WTC11 (cell line): ENCODE results near the gene ATP6V0B. TPM values are rescaled to one million over a fixed set of nuclear protein-coding genes. Genes with fewer than 3 reads are reported as not detected.

Source experiments
- ATAC-seq: fragments of 200-7000 bp; cut with Tn5 transposase; 2 replicates; pipeline ENCODE4 v1.10.0; 2021; ENCODE audit warnings: mild to moderate bottlenecking, moderate library complexity
- CTCF ChIA-PET: fragments of 300-600 bp; sonication (Branson Sonifier 250); formaldehyde crosslinking; loops from one replicate; lab custom pipeline; 2021; ENCODE audit warnings: antibody characterized with exemption; lab: Charles Lee
- POLR2A ChIA-PET: fragments of 350-600 bp; sonication (Branson Sonifier 250); formaldehyde crosslinking; loops from one replicate; lab custom pipeline; 2021; ENCODE audit warnings: antibody characterized with exemption; lab: Charles Lee
- DNase-seq: peaks from one replicate; pipeline ENCODE4 v3.0.0; 2021; ENCODE audit warnings: low spot score
- H3K27ac Mint-ChIP-seq: 2 replicates; pipeline ENCODE4 v1.8.0; 2021; ENCODE audit warnings: mixed read lengths
- H3K27me3 Mint-ChIP-seq: 2 replicates; pipeline ENCODE4 v1.8.0; 2021; ENCODE audit warnings: low read depth, mild to moderate bottlenecking, moderate library complexity, mixed read lengths
- H3K36me3 Mint-ChIP-seq: 2 replicates; pipeline ENCODE4 v1.8.0; 2021; ENCODE audit warnings: mixed read lengths
- H3K4me1 Mint-ChIP-seq: 2 replicates; pipeline ENCODE4 v1.8.0; 2022; ENCODE audit warnings: mixed read lengths
- H3K4me3 Mint-ChIP-seq: 2 replicates; pipeline ENCODE4 v1.8.0; 2021; ENCODE audit warnings: mild to moderate bottlenecking, moderate library complexity, mixed read lengths
- H3K9me3 Mint-ChIP-seq: 2 replicates; pipeline ENCODE4 v1.8.0; 2021; ENCODE audit warnings: mixed read lengths
- ATF1 ChIP-seq: sonication (generic); formaldehyde crosslinking; IDR thresholded peaks from 2 replicates; pipeline ENCODE4 v1.8.1; 2023; ENCODE audit warnings: mild to moderate bottlenecking, moderate library complexity, missing genetic modification reagents
- E2F4 ChIP-seq: sonication (generic); formaldehyde crosslinking; IDR thresholded peaks from 2 replicates; pipeline ENCODE4 v1.8.1; 2022; ENCODE audit warnings: low read depth, mild to moderate bottlenecking, moderate library complexity, missing genetic modification reagents, borderline replicate concordance
- FOXJ3 ChIP-seq: sonication (generic); formaldehyde crosslinking; IDR thresholded peaks from 2 replicates; pipeline ENCODE4 v1.9.0; 2021; ENCODE audit warnings: missing genetic modification reagents, mild to moderate bottlenecking, borderline replicate concordance
- HMGA2 ChIP-seq: fragments of 250-450 bp; sonication (Bioruptor Pico); IDR thresholded peaks from 2 replicates; pipeline ENCODE4 v1.4.0; 2021; ENCODE audit warnings: mild to moderate bottlenecking, moderate library complexity
- NR1H2 ChIP-seq: sonication (generic); formaldehyde crosslinking; IDR thresholded peaks from 2 replicates; pipeline ENCODE4 v1.9.0; 2021; ENCODE audit warnings: mild to moderate bottlenecking, moderate library complexity, missing genetic modification reagents
- PRDM15 ChIP-seq: sonication (generic); formaldehyde crosslinking; IDR thresholded peaks from 2 replicates; pipeline ENCODE4 v1.8.0; 2022; ENCODE audit warnings: missing genetic modification reagents
- SMAD4 ChIP-seq: sonication (generic); formaldehyde crosslinking; IDR thresholded peaks from 2 replicates; pipeline ENCODE4 v1.8.0; 2022; ENCODE audit warnings: mild to moderate bottlenecking, missing genetic modification reagents
- ZNF121 ChIP-seq: sonication (generic); formaldehyde crosslinking; IDR thresholded peaks from 2 replicates; pipeline ENCODE4 v1.8.0; 2023; ENCODE audit warnings: missing genetic modification reagents
- total RNA-seq: library from RNA; stranded (reverse); gene quantifications from 3 replicates; pipeline ENCODE4 v1.2.3, GENCODE V29; 2021
- TF ChIP-seq, protein P1 (sequence below): fragments of 250-450 bp; sonication (Bioruptor Pico); IDR thresholded peaks from 2 replicates; pipeline ENCODE4 v1.9.0; 2021; ENCODE audit warnings: mild to moderate bottlenecking, borderline replicate concordance
- TF ChIP-seq, protein P2 (sequence below): fragments of 250-450 bp; sonication (Bioruptor Pico); IDR thresholded peaks from 2 replicates; pipeline ENCODE4 v1.8.0; 2021; ENCODE audit warnings: mild to moderate bottlenecking
- TF ChIP-seq, protein P3 (sequence below): sonication (generic); formaldehyde crosslinking; IDR thresholded peaks from 2 replicates; pipeline ENCODE4 v1.8.1; 2023; ENCODE audit warnings: mild to moderate bottlenecking, missing genetic modification reagents

The ATP6V0B gene
- total RNA-seq, 1 experiment from 2014 or later, result 110 TPM

DNA sequence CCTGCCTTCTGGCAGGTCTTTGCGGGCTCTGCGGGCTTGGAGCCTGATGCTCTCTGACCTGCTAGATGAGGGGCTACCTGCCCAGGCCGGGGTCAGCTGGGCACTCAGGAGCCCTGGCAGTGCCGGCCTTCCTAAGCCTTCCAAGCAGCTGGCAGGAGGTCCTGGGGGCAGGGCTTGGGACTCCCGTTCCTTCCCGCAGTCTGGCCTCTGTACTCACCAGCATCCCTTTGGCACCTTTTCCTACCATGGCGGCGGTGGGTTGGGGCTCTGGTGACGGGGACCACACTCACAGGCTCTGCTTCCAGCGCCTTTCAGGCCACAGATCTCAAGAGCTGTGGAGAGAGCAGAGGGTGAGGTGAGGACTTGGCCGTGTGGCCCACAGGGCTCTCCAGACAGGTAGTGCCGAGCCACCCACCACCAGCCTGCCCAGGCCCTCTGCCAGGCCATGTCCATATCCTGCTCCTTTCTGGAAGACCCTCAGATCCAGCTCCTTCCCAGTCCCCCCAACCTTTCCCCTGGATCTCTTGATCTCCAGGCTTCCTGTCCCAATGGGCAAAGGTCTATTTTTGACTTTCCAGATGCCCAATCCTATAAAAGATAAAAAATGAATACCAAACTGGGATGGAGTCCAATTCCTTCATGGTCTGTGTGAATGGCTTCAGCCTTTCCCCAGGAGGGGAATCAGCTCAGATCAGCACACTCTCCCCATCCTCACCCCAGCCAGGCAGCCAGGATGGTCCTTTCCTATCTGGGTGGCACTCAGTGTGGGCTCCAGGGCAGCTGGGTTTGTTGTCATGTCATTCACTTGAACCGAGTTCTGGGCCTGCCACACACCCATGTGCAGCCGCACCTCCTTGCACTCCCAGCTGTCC, 49.5 kb downstream of the ATP6V0B start (continued):
- no peak for TF ChIP-seq FOXJ3 (CRISPR knock-in tag)
- TF ChIP-seq, protein P1, sequence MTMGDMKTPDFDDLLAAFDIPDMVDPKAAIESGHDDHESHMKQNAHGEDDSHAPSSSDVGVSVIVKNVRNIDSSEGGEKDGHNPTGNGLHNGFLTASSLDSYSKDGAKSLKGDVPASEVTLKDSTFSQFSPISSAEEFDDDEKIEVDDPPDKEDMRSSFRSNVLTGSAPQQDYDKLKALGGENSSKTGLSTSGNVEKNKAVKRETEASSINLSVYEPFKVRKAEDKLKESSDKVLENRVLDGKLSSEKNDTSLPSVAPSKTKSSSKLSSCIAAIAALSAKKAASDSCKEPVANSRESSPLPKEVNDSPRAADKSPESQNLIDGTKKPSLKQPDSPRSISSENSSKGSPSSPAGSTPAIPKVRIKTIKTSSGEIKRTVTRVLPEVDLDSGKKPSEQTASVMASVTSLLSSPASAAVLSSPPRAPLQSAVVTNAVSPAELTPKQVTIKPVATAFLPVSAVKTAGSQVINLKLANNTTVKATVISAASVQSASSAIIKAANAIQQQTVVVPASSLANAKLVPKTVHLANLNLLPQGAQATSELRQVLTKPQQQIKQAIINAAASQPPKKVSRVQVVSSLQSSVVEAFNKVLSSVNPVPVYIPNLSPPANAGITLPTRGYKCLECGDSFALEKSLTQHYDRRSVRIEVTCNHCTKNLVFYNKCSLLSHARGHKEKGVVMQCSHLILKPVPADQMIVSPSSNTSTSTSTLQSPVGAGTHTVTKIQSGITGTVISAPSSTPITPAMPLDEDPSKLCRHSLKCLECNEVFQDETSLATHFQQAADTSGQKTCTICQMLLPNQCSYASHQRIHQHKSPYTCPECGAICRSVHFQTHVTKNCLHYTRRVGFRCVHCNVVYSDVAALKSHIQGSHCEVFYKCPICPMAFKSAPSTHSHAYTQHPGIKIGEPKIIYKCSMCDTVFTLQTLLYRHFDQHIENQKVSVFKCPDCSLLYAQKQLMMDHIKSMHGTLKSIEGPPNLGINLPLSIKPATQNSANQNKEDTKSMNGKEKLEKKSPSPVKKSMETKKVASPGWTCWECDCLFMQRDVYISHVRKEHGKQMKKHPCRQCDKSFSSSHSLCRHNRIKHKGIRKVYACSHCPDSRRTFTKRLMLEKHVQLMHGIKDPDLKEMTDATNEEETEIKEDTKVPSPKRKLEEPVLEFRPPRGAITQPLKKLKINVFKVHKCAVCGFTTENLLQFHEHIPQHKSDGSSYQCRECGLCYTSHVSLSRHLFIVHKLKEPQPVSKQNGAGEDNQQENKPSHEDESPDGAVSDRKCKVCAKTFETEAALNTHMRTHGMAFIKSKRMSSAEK (CRISPR knock-in tag), result no peak
- TF ChIP-seq, protein P2, sequence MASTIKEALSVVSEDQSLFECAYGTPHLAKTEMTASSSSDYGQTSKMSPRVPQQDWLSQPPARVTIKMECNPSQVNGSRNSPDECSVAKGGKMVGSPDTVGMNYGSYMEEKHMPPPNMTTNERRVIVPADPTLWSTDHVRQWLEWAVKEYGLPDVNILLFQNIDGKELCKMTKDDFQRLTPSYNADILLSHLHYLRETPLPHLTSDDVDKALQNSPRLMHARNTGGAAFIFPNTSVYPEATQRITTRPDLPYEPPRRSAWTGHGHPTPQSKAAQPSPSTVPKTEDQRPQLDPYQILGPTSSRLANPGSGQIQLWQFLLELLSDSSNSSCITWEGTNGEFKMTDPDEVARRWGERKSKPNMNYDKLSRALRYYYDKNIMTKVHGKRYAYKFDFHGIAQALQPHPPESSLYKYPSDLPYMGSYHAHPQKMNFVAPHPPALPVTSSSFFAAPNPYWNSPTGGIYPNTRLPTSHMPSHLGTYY (CRISPR knock-in tag), result no peak
- TF ChIP-seq ATF1 (CRISPR knock-in tag), result no peak
- TF ChIP-seq, protein P3, sequence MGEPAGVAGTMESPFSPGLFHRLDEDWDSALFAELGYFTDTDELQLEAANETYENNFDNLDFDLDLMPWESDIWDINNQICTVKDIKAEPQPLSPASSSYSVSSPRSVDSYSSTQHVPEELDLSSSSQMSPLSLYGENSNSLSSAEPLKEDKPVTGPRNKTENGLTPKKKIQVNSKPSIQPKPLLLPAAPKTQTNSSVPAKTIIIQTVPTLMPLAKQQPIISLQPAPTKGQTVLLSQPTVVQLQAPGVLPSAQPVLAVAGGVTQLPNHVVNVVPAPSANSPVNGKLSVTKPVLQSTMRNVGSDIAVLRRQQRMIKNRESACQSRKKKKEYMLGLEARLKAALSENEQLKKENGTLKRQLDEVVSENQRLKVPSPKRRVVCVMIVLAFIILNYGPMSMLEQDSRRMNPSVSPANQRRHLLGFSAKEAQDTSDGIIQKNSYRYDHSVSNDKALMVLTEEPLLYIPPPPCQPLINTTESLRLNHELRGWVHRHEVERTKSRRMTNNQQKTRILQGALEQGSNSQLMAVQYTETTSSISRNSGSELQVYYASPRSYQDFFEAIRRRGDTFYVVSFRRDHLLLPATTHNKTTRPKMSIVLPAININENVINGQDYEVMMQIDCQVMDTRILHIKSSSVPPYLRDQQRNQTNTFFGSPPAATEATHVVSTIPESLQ (CRISPR knock-in tag), result no peak
- TF ChIP-seq, all 79 proteins: peak for 0

GRCh38 chr1:44024903-44025525, 50.3 kb downstream of the ATP6V0B start:
- no peak for TF ChIP-seq E2F4 (CRISPR knock-in tag)
- no peak for TF ChIP-seq SMAD4 (CRISPR knock-in tag)
- no peak for TF ChIP-seq PRDM15 (CRISPR knock-in tag)
- TF ChIP-seq HMGA2, result no peak
- no peak for TF ChIP-seq NR1H2 (CRISPR knock-in tag)
- no peak for TF ChIP-seq FOXJ3 (CRISPR knock-in tag)
- no peak for TF ChIP-seq ZNF121 (CRISPR knock-in tag)
- Mint-ChIP-seq H3K4me1 (peaks cover 26% of the 10 kb centered on the region), H3K27ac (peak overlapping the region; percentile 37; the same call in 1 of the 2 replicates), H3K27me3 (no peaks in the 10 kb centered on the region), H3K9me3 (no peaks in the 10 kb centered on the region), H3K4me3 (no peak overlapping the region), H3K36me3 (0 out of 2 replicates have a peak, but pooled peaks cover 4% of the 10 kb centered on the region)
- ATAC-seq, result no peak
- ChIA-PET POLR2A (interaction anchor here (0.7 kb wide), 1 partner anchor 84 kb away, joined by 5 read pairs; no protein-coding TSS in a partner anchor), CTCF (interaction anchor here (1.1 to 2.2 kb wide), 5 partner anchors 11 to 23 kb away, joined by 4 to 13 read pairs (median 5); no protein-coding TSS in a partner anchor)
- no peak for DNase-seq
